Astrocyte (in vitro differentiated cells and primary cell): ENCODE data around the gene GPATCH11. TPM values are rescaled to one million over a fixed set of nuclear protein-coding genes. Genes with fewer than 3 reads are reported as not detected.
A peak's percentile ranks its signal among the peaks of the same experiment; 100 is the strongest.

Experiments used
- DNase-seq: peaks from one replicate; pipeline ENCODE4 v3.0.0-alpha.2; 2010; ENCODE audit warnings: low read depth
- FAIRE-seq: peaks from 2 replicates; lab custom pipeline; 2011; peaks lifted over from hg19 to GRCh38; lab: Jason Lieb, UNC
- H2AFZ ChIP-seq: 2 replicates; pipeline ENCODE4 v1.6.0; 2012; ENCODE audit warnings: low read depth, low read length, inconsistent platforms
- H3K27ac ChIP-seq: 2 replicates; pipeline ENCODE4 v1.5.1; 2011; ENCODE audit warnings: low read depth, low read length, inconsistent platforms
- H3K27me3 ChIP-seq: 2 replicates; pipeline ENCODE4 v1.6.0; 2011; ENCODE audit warnings: low read length, inconsistent platforms; ENCODE audit not compliant: insufficient read depth
- H3K36me3 ChIP-seq: 2 replicates; pipeline ENCODE4 v1.5.1; 2011; ENCODE audit warnings: low read length, inconsistent platforms; ENCODE audit not compliant: insufficient read depth
- H3K4me1 ChIP-seq: 2 replicates; pipeline ENCODE4 v1.5.1; 2011; ENCODE audit warnings: low read length, inconsistent platforms; ENCODE audit not compliant: insufficient read depth
- H3K4me2 ChIP-seq: 2 replicates; pipeline ENCODE4 v1.6.0; 2012; ENCODE audit warnings: low read length, inconsistent platforms
- H3K4me3 ChIP-seq: 2 replicates; pipeline ENCODE4 v1.5.1; 2011; ENCODE audit warnings: low read depth, mild to moderate bottlenecking, low read length, inconsistent platforms; ENCODE audit not compliant: insufficient read depth
- H3K79me2 ChIP-seq: 2 replicates; pipeline ENCODE4 v1.6.0; 2012; ENCODE audit warnings: mild to moderate bottlenecking, low read length, inconsistent platforms; ENCODE audit not compliant: insufficient read depth
- H3K9ac ChIP-seq: 2 replicates; pipeline ENCODE4 v1.6.0; 2012; ENCODE audit warnings: mild to moderate bottlenecking, low read length, inconsistent platforms
- H3K9me3 ChIP-seq: 2 replicates; pipeline ENCODE4 v1.5.1; 2012; ENCODE audit warnings: low read depth, mild to moderate bottlenecking, low read length, inconsistent platforms; ENCODE audit not compliant: insufficient read depth
- H4K20me1 ChIP-seq: 2 replicates; pipeline ENCODE4 v1.6.0; 2012; ENCODE audit warnings: low read length, inconsistent platforms; ENCODE audit not compliant: insufficient read depth
- H3K27ac Mint-ChIP-seq: one replicate; pipeline ENCODE4 v1.8.0; 2021; ENCODE audit warnings: mild to moderate bottlenecking, mixed read lengths; ENCODE audit not compliant: unreplicated experiment
- H3K27me3 Mint-ChIP-seq: one replicate; pipeline ENCODE4 v1.8.0; 2021; ENCODE audit warnings: low read depth, mixed read lengths; ENCODE audit not compliant: unreplicated experiment
- H3K36me3 Mint-ChIP-seq: one replicate; pipeline ENCODE4 v1.8.0; 2021; ENCODE audit warnings: low read depth, mixed read lengths; ENCODE audit not compliant: unreplicated experiment
- H3K4me1 Mint-ChIP-seq: one replicate; pipeline ENCODE4 v1.8.0; 2021; ENCODE audit warnings: low read depth, mixed read lengths; ENCODE audit not compliant: unreplicated experiment
- H3K4me3 Mint-ChIP-seq: one replicate; pipeline ENCODE4 v1.8.0; 2021; ENCODE audit warnings: mild to moderate bottlenecking, moderate library complexity, mixed read lengths; ENCODE audit not compliant: unreplicated experiment
- H3K9me3 Mint-ChIP-seq: one replicate; pipeline ENCODE4 v1.8.0; 2021; ENCODE audit warnings: mild to moderate bottlenecking, mixed read lengths; ENCODE audit not compliant: unreplicated experiment
- EZH2 ChIP-seq: IDR thresholded peaks from 2 replicates; pipeline ENCODE4 v1.6.1; 2012; ENCODE audit warnings: mild to moderate bottlenecking, low read length, inconsistent platforms; ENCODE audit not compliant: insufficient read depth
- total RNA-seq: library from RNA; stranded (reverse); gene quantifications from 2 replicates; pipeline ENCODE4 v1.2.1, GENCODE V29; 2021
- TF ChIP-seq, protein P1 (sequence below): IDR thresholded peaks from 2 replicates; pipeline ENCODE4 v1.5.1; 2011; ENCODE audit warnings: low read depth, mild to moderate bottlenecking, inconsistent platforms, low read length, moderate library complexity; ENCODE audit not compliant: insufficient read depth

Gene GPATCH11
- total RNA-seq, 1 donor from 2014 or later = 5.7 TPM

GRCh38 chr2:37105150-37105549, 20.8 kb downstream of the GPATCH11 start:
- H3K4me3 Mint-ChIP-seq = no peak overlapping the region
- Histone ChIP-seq H3K79me2 (no peaks in the 10 kb centered on the region), H3K27me3 (no peaks in the 10 kb centered on the region), H3K9me3 (no peaks in the 10 kb centered on the region), H3K4me2 (no peak overlapping the region), H3K9ac (no peak overlapping the region), H4K20me1 (no peaks in the 10 kb centered on the region), H2AFZ (no peak overlapping the region), H3K4me1 (no peaks in the 10 kb centered on the region), H3K4me3 (no peak overlapping the region), H3K36me3 (peaks cover 23% of the 10 kb centered on the region), H3K27ac (no peak overlapping the region)
- TF ChIP-seq, protein P1, sequence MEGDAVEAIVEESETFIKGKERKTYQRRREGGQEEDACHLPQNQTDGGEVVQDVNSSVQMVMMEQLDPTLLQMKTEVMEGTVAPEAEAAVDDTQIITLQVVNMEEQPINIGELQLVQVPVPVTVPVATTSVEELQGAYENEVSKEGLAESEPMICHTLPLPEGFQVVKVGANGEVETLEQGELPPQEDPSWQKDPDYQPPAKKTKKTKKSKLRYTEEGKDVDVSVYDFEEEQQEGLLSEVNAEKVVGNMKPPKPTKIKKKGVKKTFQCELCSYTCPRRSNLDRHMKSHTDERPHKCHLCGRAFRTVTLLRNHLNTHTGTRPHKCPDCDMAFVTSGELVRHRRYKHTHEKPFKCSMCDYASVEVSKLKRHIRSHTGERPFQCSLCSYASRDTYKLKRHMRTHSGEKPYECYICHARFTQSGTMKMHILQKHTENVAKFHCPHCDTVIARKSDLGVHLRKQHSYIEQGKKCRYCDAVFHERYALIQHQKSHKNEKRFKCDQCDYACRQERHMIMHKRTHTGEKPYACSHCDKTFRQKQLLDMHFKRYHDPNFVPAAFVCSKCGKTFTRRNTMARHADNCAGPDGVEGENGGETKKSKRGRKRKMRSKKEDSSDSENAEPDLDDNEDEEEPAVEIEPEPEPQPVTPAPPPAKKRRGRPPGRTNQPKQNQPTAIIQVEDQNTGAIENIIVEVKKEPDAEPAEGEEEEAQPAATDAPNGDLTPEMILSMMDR = no peak
- TF ChIP-seq EZH2 = no peak
- H3K36me3 Mint-ChIP-seq = peaks cover 33% of the 10 kb centered on the region
- DNase-seq = no peak
- H3K27ac Mint-ChIP-seq = no peak overlapping the region
- peaks cover 21% of the 10 kb centered on the region for H3K4me1 Mint-ChIP-seq
- no peak for FAIRE-seq
- no peaks in the 10 kb centered on the region for H3K27me3 Mint-ChIP-seq
- no peaks in the 10 kb centered on the region for H3K9me3 Mint-ChIP-seq

DNA sequence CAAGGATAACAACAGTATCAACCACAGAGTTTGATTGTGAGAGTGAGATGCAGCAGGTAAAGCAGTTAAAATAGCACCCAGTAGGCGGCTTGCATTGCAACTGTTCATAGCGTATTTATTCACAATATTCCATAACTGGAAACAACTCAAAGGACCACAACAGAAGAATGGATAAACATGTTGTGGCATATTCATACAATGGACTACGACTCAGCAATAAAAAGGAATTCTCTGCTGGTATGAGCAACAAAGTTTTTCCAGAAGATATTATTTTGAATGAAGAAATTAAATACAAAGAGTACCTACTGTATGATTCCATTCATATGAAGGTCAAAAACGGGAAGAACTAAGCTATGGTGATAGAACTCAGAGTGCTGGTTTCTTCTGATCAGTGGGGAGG, 25.2 kb downstream of the GPATCH11 start:
- no peaks in the 10 kb centered on the region for H3K27me3 Mint-ChIP-seq
- H3K4me3 Mint-ChIP-seq = no peak overlapping the region
- H3K9me3 Mint-ChIP-seq = no peaks in the 10 kb centered on the region
- Histone ChIP-seq H3K27me3 (no peaks in the 10 kb centered on the region), H3K9ac (no peak overlapping the region), H3K27ac (no peak overlapping the region), H4K20me1 (no peaks in the 10 kb centered on the region), H3K4me1 (no peaks in the 10 kb centered on the region), H3K9me3 (no peaks in the 10 kb centered on the region), H3K4me3 (no peak overlapping the region), H2AFZ (no peak overlapping the region), H3K4me2 (no peak overlapping the region), H3K79me2 (no peaks in the 10 kb centered on the region), H3K36me3 (peaks cover 22% of the 10 kb centered on the region)
- FAIRE-seq = no peak
- H3K36me3 Mint-ChIP-seq = peaks cover 35% of the 10 kb centered on the region
- peak overlapping the region; percentile 15 for H3K27ac Mint-ChIP-seq
- TF ChIP-seq, protein P1 = no peak
- TF ChIP-seq EZH2 = no peak
- H3K4me1 Mint-ChIP-seq = peaks cover 20% of the 10 kb centered on the region
- no peak for DNase-seq

- DNase-seq = no peak
- Mint-ChIP-seq H3K4me1 (peaks cover 17% of the 10 kb centered on the region), H3K36me3 (peaks cover 29% of the 10 kb centered on the region)
Measured at GRCh38 chr2:37110306-37111212, 26.2 kb downstream of the GPATCH11 start.

More at GRCh38 chr2:37110306-37111212, 26.2 kb downstream of the GPATCH11 start:
- Histone ChIP-seq H3K4me3 (no peak overlapping the region), H4K20me1 (no peaks in the 10 kb centered on the region), H2AFZ (no peak overlapping the region), H3K9ac (no peak overlapping the region), H3K79me2 (no peaks in the 10 kb centered on the region), H3K4me2 (no peak overlapping the region), H3K36me3 (peaks cover 22% of the 10 kb centered on the region), H3K9me3 (no peaks in the 10 kb centered on the region), H3K27me3 (no peaks in the 10 kb centered on the region), H3K27ac (no peak overlapping the region), H3K4me1 (no peaks in the 10 kb centered on the region)
- no peak for FAIRE-seq
- no peaks in the 10 kb centered on the region for H3K27me3 Mint-ChIP-seq
- no peak overlapping the region for H3K4me3 Mint-ChIP-seq
- H3K9me3 Mint-ChIP-seq = no peaks in the 10 kb centered on the region
- TF ChIP-seq EZH2 = no peak
- TF ChIP-seq, protein P1 = no peak
- no peak overlapping the region for H3K27ac Mint-ChIP-seq
